Esophagus squamous epithelium (tissue), 4 donors: ENCODE data around the gene GLIPR2.

Experiments used
- CTCF ChIP-seq, 6 experiments: fragments of 450-650 bp in 4 of 6; fragments of 200-600 bp in 2 of 6; sonication (generic) in 2 of 6; IDR thresholded peaks; one replicate each; pipeline ENCODE4 v1.5.1; 2016 to 2019; ENCODE audit warnings: antibody characterized with exemption in 6 of 6, mild to moderate bottlenecking in 4 of 6, moderate library complexity in 4 of 6
- POLR2A ChIP-seq, 4 donors: fragments of 450-650 bp; IDR thresholded peaks; one replicate each; pipeline ENCODE4 v1.6.1; 2017; ENCODE audit warnings: antibody characterized with exemption in 4 of 4, mild to moderate bottlenecking in 4 of 4, moderate library complexity in 3 of 4

- no peak for TF ChIP-seq CTCF (IDR thresholded peaks at IDR 0.05)
- TF ChIP-seq POLR2A (IDR thresholded peaks at IDR 0.05) = no peak
Observed at GRCh38 chr9:36173861-36174260, 37.3 kb downstream of the GLIPR2 start.
